ENCODE measurements around the gene SLC5A8. TPM values are rescaled to one million over a fixed set of nuclear protein-coding genes. Genes with fewer than 3 reads are reported as not detected.

SLC5A8 gene
- total RNA-seq, 4 donors from 2014 or later: 0.32 TPM; not detected in 3

DNA sequence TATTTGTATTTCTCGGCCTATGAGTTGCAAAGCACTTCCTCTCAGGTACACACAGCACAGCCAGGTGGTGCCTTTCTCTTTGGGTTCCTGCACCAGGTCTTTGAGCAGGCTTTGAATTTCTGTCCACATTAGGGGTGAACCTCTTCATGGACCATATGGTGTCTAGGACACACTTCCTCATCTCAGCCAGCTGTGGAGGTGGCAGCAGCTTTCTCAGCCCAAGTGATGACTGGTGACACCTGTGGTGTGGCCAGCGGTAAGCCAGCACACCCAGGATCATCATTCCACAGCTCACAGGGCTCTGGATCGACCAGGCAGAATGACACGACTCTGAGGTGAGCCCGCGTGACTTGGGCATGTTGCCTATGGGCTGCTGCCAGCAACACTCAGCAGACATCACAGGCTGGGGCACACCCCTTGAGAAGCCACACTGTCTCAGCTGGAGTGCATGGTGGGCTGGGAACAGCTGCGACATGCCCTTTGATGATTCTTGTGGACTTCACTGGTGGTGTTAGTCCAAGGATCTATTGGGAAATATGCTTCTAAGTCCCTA lies 36.8 kb downstream of the SLC5A8 start:
- DNase-seq: no peak
- H3K9me3 ChIP-seq: no peaks in the 10 kb centered on the region
- no peaks in the 10 kb centered on the region for H3K27me3 ChIP-seq
- intact Hi-C loops (cut with DNase I; ENCODE audit: low total_unique reads): no loop called here
- no peaks in the 10 kb centered on the region for H3K4me1 ChIP-seq
- H3K4me3 ChIP-seq: no peak overlapping the region
- no peak overlapping the region for H3K27ac ChIP-seq
- no peaks in the 10 kb centered on the region for H3K36me3 ChIP-seq
- TF ChIP-seq POLR2A (IDR thresholded peaks at IDR 0.05) (no peak), EP300 (IDR thresholded peaks at IDR 0.05; ENCODE audit: low read depth) (no peak), POLR2AphosphoS5 (IDR thresholded peaks at IDR 0.05) (no peak)
- TF ChIP-seq, protein P1, sequence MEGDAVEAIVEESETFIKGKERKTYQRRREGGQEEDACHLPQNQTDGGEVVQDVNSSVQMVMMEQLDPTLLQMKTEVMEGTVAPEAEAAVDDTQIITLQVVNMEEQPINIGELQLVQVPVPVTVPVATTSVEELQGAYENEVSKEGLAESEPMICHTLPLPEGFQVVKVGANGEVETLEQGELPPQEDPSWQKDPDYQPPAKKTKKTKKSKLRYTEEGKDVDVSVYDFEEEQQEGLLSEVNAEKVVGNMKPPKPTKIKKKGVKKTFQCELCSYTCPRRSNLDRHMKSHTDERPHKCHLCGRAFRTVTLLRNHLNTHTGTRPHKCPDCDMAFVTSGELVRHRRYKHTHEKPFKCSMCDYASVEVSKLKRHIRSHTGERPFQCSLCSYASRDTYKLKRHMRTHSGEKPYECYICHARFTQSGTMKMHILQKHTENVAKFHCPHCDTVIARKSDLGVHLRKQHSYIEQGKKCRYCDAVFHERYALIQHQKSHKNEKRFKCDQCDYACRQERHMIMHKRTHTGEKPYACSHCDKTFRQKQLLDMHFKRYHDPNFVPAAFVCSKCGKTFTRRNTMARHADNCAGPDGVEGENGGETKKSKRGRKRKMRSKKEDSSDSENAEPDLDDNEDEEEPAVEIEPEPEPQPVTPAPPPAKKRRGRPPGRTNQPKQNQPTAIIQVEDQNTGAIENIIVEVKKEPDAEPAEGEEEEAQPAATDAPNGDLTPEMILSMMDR (IDR thresholded peaks at IDR 0.05): no peak
- in situ Hi-C loops (cut with MboI; ENCODE audit: low pct_ligation_motif_present in 1 of 4, low pct_unique_long_range_greater_than_20kb in 1 of 4, low sequenced_read_pairs in 3 of 4): no loop called here
- WGBS, 2 donors (ENCODE audit: low coverage in 1 of 2): 92% methylated on average over 7 of the region's 7 CpGs; no CpG with 5 or more reads in 1 of the 2 donors

- TF ChIP-seq EP300 (IDR thresholded peaks at IDR 0.05; ENCODE audit: low read depth) (no peak), POLR2A (IDR thresholded peaks at IDR 0.05) (no peak), POLR2AphosphoS5 (IDR thresholded peaks at IDR 0.05) (no peak)
- TF ChIP-seq, protein P1 (IDR thresholded peaks at IDR 0.05): no peak
- 37 to 50% methylated on average over 2 to 5 of the region's 5 CpGs for WGBS, 2 donors (ENCODE audit: low coverage in 1 of 2)
- no peak overlapping the region for H3K27ac ChIP-seq
- H3K36me3 ChIP-seq: no peaks in the 10 kb centered on the region
- H3K27me3 ChIP-seq: no peaks in the 10 kb centered on the region
- no peak overlapping the region for H3K4me3 ChIP-seq
- in situ Hi-C loops (cut with MboI; ENCODE audit: low pct_ligation_motif_present in 1 of 4, low pct_unique_long_range_greater_than_20kb in 1 of 4, low sequenced_read_pairs in 3 of 4) (no loop called here), intact Hi-C loops (cut with DNase I; ENCODE audit: low total_unique reads) (no loop called here)
- H3K4me1 ChIP-seq: no peaks in the 10 kb centered on the region
- no peaks in the 10 kb centered on the region for H3K9me3 ChIP-seq
- peak; percentile 21 for DNase-seq
These were observed 37.7 kb downstream of the SLC5A8 start for GRCh38 chr12:101172316-101172715.

DNA sequence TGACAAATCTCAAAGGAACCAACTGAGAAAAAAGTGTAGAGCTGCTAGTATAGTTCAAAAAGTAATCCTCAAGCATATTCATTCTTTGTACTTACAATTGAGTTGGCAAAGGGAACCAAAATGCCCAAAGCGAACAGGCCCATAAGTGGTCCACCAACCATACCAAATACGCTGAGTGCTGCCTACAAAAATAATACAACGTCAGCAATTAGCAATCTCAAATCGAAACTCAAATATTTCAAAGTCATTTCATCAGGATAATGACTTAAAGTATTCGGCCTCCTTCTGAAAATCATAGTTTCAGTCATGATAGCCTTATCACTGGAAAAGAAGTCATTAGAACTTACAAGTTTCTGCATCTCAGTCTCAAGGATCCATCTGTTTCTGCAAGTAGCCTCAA lies 42.0 kb downstream of the SLC5A8 start:
- no peaks in the 10 kb centered on the region for H3K36me3 ChIP-seq
- H3K4me1 ChIP-seq: no peaks in the 10 kb centered on the region
- no peaks in the 10 kb centered on the region for H3K27me3 ChIP-seq
- DNase-seq: no peak
- intact Hi-C loops (cut with DNase I; ENCODE audit: low total_unique reads) (no loop called here), in situ Hi-C loops (cut with MboI; ENCODE audit: low pct_ligation_motif_present in 1 of 4, low pct_unique_long_range_greater_than_20kb in 1 of 4, low sequenced_read_pairs in 3 of 4) (no loop called here)
- no peak overlapping the region for H3K27ac ChIP-seq
- 79 to 88% methylated on average over 5 of the region's 5 CpGs for WGBS, 2 donors (ENCODE audit: low coverage in 1 of 2)
- TF ChIP-seq, protein P1 (IDR thresholded peaks at IDR 0.05): no peak
- TF ChIP-seq POLR2AphosphoS5 (IDR thresholded peaks at IDR 0.05): no peak
- TF ChIP-seq EP300 (IDR thresholded peaks at IDR 0.05; ENCODE audit: low read depth): no peak
- no peak for TF ChIP-seq POLR2A (IDR thresholded peaks at IDR 0.05)
- no peaks in the 10 kb centered on the region for H3K9me3 ChIP-seq
- no peak overlapping the region for H3K4me3 ChIP-seq

GRCh38 chr12:101166866-101167265 lies 43.2 kb downstream of the SLC5A8 start:
- no peak for TF ChIP-seq POLR2A (IDR thresholded peaks at IDR 0.05)
- TF ChIP-seq POLR2AphosphoS5 (IDR thresholded peaks at IDR 0.05): no peak
- TF ChIP-seq, protein P1 (IDR thresholded peaks at IDR 0.05): no peak
- TF ChIP-seq EP300 (IDR thresholded peaks at IDR 0.05; ENCODE audit: low read depth): no peak
- no peaks in the 10 kb centered on the region for H3K4me1 ChIP-seq
- no peak for DNase-seq
- intact Hi-C loops (cut with DNase I; ENCODE audit: low total_unique reads) (no loop called here), in situ Hi-C loops (cut with MboI; ENCODE audit: low pct_ligation_motif_present in 1 of 4, low pct_unique_long_range_greater_than_20kb in 1 of 4, low sequenced_read_pairs in 3 of 4) (no loop called here)
- H3K27me3 ChIP-seq: no peaks in the 10 kb centered on the region
- no peaks in the 10 kb centered on the region for H3K9me3 ChIP-seq
- WGBS, 2 donors (ENCODE audit: low coverage in 1 of 2): 60 to 71% methylated on average over 5 of the region's 5 CpGs
- no peaks in the 10 kb centered on the region for H3K36me3 ChIP-seq
- H3K27ac ChIP-seq: no peak overlapping the region
- H3K4me3 ChIP-seq: no peak overlapping the region

Measured in transverse colon (tissue), 4 donors.